Measurements from ENCODE around the gene ZIC4.

ZIC4 gene

GRCh38 chr3:147368561-147369221 lies 37.7 kb downstream of the ZIC4 start:
- DNase-seq, result no peak

DNA sequence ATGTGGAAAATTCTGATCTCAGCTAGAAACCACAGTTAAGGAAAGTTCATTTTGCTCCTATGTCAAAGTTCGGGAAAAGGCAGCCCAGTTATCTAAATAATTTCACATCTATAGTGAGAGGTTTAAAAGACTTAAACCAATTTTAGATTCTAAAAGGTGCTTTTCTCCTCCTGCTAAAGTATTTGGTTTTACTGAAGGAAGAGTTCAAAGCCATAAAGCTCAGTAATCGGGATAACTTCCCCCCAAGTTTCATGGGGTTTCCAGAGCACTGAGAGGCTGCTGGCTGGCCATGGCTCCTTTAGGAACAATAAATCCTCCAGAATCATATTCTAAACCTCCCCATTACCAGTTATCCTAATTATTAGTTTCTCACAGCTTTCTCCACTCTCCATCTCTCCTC lies 38.2 kb downstream of the ZIC4 start:
- DNase-seq, result no peak

GRCh38 chr3:147367676-147368075 lies 38.7 kb downstream of the ZIC4 start:
- no peak for DNase-seq

GRCh38 chr3:147365196-147366115 lies 40.9 kb downstream of the ZIC4 start:
- no peak for DNase-seq

DNA sequence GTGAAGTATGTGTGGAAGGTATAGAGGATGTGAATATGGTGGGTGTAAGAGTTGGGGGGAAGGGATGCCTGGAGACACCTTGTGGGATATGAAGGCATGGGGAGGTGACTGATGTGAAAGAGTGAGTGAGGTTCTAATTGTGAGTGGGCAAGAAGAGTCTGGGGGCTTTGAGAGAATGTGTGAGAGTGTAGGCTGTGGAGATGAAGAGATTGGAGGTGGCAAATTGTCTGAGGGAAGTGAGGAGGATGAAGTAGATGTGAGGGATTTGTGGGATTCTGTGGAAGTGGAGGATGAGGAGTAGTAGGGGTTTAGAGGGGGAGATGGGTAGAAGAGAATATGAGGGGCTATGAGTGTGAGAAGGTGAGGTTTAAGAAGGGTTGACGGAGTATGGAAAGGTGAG lies 41.6 kb downstream of the ZIC4 start:
- no peak for DNase-seq

DNA sequence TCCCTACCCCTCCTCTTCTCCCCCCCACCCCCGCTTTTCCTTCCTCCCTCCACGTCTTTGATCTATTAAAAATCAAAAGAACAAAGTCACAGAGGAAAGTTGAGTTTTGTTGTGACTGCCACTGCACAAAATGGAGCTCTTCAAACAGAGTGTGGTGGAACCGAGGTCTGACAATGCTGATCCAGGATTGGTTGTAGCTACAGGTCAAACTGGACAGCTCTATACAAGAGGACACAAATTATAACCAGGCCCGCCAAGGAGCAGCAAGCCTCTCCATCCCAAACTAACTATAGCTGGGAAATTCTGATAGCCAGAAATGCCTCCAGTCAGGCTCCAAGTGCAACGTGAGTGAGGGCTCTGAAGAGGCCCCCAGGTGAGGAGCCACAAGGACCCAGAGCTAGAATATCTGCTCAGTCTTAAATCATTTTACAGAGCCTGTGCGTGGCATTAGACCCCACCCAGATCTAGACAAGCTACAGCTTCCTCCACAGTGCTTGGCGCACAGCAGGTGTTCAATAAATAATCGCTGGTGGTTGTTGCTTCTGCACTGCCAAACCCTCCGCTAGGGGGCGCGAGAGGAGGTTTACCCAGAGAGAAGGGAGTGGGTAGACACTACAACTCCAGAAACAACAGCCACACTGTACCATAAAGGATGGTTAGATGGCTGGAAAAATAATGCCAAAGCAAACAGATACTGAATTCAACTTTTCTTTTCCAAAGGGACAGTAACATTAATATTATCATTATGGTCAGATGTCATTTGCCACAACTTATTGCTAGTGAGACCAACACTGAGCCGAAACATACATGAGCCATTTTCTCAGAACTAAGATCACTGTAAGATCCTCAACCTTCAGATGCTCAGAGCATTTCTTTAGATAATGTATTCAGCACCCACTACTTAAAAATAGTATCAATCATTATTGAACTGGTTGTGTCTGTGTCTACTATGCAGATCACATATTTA lies 44.6 kb downstream of the ZIC4 start:
- peak; percentile 80 for DNase-seq

DNA sequence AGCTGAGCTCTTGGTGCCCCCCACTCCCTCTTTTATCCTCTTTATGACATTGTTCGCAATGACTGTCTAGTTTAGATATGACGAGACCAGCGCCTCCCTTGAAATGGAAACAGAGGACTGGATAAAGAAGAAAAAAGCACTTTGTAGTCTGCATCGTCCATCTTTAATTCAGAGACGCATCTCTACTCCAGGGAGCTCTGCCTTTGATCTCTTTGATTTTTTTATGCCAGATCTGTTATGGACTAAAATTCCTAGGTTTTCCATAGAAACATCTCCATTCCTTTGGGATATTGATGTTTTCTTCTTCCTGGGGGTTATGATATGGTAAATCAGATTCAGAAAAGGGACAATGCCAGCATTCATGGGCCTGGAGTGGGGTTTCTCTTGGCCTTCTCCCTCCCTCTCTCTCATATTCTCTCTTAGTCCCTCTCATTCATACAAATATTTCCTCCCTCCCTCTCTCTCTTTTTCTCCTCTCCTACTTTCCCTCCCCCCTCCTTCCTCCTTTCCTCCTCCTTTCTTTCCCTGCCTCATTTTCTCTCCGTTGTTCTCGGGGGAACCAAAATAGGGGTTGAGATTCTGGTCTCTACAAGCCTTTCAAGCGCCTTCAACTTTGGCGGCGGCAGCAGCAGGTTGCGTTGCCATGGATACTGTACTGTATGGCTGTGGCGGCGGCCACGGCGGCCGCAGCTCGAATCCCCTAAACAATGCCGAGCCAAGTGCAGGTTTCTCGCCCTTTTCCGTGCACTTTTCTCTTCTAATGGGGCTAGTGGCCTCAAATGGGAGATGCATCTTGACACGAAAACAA lies 45.5 kb downstream of the ZIC4 start:
- no peak for DNase-seq

- DNase-seq, result no peak
Observed at GRCh38 chr3:147360051-147360439, 46.3 kb downstream of the ZIC4 start.

- no peak for DNase-seq
Observed at GRCh38 chr3:147359177-147360050, 46.9 kb downstream of the ZIC4 start.

DNA sequence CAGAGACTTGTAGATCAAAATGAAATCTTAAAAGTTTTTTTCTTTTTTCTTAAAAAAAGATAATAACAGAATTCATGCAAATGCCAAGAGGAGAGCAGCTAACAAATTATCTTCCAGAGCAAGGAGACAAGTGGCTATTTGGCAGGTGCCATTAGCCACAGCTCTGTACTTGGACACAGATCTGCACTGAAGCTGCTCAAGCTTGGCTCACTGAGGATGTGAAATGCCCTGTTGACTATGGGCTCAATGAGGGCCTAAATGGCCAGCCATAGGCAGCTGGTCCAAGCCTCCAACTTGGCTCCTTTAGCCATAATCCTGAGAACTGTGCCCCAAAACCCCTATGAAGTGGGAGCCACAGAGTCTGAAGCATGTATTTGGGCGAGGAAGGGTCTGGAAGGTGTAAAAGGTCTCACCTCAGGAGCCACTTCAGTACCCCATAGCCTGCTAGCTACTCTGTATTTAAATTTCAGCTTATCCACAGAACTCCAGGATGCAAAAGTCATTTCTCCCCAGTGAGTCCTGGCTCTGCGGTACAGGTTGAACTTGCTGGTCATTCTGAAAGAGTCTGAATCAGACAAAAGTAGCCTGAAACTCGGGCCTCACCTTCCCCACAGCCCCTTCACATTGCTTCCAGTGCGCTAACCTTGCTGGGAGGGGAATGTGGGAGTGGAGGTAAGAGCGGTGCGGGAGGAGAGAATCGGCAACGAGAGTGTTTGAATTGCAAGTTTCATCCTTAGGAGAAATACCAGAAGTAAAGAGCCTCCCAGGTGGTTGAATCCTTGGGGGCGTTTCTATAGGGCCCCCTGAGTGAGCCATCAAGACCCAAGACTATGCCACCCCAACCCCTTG lies 48.0 kb downstream of the ZIC4 start:
- DNase-seq, result no peak

GRCh38 chr3:147356909-147357900 lies 49.1 kb downstream of the ZIC4 start:
- no peak for DNase-seq

- DNase-seq, result no peak
Observed at GRCh38 chr3:147356145-147356908, 50.0 kb downstream of the ZIC4 start.

- no peak for DNase-seq
Observed at GRCh38 chr3:147355753-147356090, 50.6 kb downstream of the ZIC4 start.

DNA sequence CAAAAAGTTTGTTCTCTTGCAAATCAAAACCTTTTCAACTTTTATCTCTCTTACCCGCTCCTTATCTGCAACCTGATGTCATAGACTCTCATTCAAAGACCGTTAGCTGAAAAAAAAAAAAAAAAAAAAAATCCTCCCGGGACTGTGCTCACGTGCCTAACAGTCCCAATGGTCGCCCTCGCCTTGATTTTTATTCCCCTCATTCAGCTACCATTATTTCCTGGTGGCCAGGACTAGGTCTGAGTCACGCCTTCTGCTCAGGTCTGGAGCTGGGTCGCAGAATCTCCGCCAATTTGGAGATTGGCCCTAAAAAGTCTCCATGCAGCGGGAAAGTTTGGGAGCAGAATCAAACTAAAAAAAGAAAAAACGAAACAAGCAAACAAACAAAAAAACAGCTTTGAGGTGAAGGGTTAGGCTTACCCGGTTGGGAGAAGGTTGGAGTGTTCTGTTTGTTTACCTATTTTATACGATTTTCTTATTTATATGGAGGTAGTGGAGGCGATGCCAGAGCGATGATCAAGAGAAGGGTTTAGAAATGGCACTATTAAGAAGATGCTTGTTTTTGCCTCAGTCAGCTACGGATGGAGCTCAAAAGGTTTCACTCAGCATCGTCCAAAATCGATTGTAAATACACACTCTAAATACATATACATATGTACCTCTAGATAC lies 51.1 kb downstream of the ZIC4 start:
- DNase-seq, result no peak

GRCh38 chr3:147354623-147355022 lies 51.7 kb downstream of the ZIC4 start:
- DNase-seq, result no peak

- DNase-seq, result no peak
Observed at GRCh38 chr3:147351301-147351700, 55.0 kb downstream of the ZIC4 start.

- no peak for DNase-seq
Observed at GRCh38 chr3:147348976-147349375, 57.4 kb downstream of the ZIC4 start.

DNA sequence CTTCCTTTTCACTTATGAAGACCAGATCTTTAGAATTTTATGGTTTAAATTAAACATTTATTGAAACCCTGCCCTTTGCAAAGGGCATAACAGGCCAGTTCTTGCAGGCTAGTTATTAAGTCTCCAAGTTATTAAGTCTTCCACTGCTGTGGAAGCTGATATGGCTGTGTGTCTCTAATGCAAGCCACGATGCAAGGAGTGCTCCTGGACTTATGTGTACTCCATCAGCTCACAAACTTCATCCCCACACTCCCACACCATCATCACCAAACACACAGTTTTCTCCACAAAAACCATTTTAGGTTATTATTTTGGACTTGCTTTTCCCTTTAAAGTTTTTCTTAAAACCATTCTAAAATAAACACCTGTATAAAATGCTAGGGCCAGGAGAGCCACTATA lies 62.4 kb downstream of the ZIC4 start:
- DNase-seq, result no peak
